ENCODE results near the gene BLCAP. TPM values are rescaled to one million over a fixed set of nuclear protein-coding genes. Genes with fewer than 3 reads are reported as not detected.

Gene BLCAP
- total and polyA plus RNA-seq, 2 experiments from 2014 or later = 62.2 to 64.8 TPM

GRCh38 chr20:37519508-37520418 lies 7.9 kb downstream of the BLCAP start (continued):
- TF ChIP-seq ZNF462 (CRISPR knock-in tag; IDR thresholded peaks at IDR 0.05) (no peak), JUNB (IDR thresholded peaks at IDR 0.05; ENCODE audit: unreplicated experiment) (no peak), CREB1 (CRISPR knock-in tag; IDR thresholded peaks at IDR 0.05; ENCODE audit: low read depth) (no peak), NANOG (IDR thresholded peaks at IDR 0.05; ENCODE audit: borderline replicate concordance) (no peak)
- TF ChIP-seq, protein P1, sequence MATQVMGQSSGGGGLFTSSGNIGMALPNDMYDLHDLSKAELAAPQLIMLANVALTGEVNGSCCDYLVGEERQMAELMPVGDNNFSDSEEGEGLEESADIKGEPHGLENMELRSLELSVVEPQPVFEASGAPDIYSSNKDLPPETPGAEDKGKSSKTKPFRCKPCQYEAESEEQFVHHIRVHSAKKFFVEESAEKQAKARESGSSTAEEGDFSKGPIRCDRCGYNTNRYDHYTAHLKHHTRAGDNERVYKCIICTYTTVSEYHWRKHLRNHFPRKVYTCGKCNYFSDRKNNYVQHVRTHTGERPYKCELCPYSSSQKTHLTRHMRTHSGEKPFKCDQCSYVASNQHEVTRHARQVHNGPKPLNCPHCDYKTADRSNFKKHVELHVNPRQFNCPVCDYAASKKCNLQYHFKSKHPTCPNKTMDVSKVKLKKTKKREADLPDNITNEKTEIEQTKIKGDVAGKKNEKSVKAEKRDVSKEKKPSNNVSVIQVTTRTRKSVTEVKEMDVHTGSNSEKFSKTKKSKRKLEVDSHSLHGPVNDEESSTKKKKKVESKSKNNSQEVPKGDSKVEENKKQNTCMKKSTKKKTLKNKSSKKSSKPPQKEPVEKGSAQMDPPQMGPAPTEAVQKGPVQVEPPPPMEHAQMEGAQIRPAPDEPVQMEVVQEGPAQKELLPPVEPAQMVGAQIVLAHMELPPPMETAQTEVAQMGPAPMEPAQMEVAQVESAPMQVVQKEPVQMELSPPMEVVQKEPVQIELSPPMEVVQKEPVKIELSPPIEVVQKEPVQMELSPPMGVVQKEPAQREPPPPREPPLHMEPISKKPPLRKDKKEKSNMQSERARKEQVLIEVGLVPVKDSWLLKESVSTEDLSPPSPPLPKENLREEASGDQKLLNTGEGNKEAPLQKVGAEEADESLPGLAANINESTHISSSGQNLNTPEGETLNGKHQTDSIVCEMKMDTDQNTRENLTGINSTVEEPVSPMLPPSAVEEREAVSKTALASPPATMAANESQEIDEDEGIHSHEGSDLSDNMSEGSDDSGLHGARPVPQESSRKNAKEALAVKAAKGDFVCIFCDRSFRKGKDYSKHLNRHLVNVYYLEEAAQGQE (IDR thresholded peaks at IDR 0.05; ENCODE audit: unreplicated experiment) = no peak

Measured in GM23338 (cell line).